ENCODE data around the gene ABCC2.
"Not testable (repeated sequence)": the region's sequence is repeated elsewhere in the genome, so short reads cannot be mapped to it uniquely, and the experiment has no call there.

ABCC2 gene

DNA sequence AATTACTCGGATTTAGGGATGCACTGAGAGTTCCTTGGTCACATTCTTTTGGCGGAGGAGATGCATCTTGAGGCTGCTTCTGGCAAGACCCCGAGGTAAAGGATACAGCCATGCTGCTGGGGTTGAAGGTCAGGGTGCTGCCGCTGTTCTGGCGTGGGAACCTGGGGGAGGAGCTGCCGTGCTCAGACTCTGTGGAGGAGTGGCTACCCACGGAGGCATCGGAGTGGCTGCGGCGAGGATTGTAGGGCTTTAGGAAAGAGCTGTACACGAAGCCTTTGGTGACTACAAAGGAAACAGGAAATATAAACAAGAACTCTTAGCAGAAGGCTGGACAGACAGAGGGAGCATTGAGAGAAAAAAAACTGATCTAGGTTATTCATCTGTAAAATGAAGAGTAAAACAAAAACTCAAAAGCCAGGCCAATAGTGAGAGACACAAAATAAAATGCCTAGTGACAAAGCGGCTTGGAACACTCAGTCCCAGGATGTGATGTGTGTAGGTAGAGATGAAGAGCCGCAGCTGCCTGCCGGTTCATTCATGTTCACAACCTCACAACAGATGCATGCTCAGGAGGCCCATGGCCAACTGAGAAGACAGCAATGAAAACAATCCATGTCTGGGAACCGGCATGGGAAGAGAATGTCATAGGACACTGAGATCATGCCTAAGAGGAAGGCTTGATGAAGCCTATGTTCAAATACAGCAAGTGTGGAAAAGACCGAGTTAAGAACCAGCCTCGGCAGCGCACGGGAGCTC lies 97.8 kb downstream of the ABCC2 start:
- no peak for DNase-seq (ENCODE audit: low spot score)
- TF ChIP-seq, protein P1, sequence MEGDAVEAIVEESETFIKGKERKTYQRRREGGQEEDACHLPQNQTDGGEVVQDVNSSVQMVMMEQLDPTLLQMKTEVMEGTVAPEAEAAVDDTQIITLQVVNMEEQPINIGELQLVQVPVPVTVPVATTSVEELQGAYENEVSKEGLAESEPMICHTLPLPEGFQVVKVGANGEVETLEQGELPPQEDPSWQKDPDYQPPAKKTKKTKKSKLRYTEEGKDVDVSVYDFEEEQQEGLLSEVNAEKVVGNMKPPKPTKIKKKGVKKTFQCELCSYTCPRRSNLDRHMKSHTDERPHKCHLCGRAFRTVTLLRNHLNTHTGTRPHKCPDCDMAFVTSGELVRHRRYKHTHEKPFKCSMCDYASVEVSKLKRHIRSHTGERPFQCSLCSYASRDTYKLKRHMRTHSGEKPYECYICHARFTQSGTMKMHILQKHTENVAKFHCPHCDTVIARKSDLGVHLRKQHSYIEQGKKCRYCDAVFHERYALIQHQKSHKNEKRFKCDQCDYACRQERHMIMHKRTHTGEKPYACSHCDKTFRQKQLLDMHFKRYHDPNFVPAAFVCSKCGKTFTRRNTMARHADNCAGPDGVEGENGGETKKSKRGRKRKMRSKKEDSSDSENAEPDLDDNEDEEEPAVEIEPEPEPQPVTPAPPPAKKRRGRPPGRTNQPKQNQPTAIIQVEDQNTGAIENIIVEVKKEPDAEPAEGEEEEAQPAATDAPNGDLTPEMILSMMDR (IDR thresholded peaks at IDR 0.05; ENCODE audit: extremely low read depth, insufficient read depth, missing control alignments) = no peak
- in situ Hi-C loops (cut with MboI; ENCODE audit: low pct_unique_long_range_greater_than_20kb, low sequenced_read_pairs, unreplicated experiment) = no loop called here

DNA sequence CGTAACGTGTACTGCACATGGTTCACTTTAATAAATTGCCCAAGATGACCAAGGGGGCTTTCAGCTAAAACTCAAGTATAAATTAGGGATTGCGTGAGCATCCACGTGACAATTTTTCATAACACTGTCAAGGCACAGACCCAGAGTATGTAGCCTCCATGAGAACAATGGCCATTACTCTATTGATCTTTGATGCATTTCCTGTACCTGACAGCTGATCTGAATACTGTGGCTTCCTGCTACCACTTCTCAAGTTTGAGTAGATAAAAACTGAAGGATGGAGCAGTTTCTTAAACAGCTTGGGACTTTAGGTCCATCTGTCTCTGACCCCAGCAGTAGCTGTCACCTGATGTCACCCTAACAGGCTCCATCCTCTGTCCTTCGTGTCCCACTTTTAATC lies 98.9 kb downstream of the ABCC2 start:
- in situ Hi-C loops (cut with MboI; ENCODE audit: low pct_unique_long_range_greater_than_20kb, low sequenced_read_pairs, unreplicated experiment) = no loop called here
- TF ChIP-seq, protein P1 (IDR thresholded peaks at IDR 0.05; ENCODE audit: extremely low read depth, insufficient read depth, missing control alignments) = no peak
- DNase-seq (ENCODE audit: low spot score) = no peak

DNA sequence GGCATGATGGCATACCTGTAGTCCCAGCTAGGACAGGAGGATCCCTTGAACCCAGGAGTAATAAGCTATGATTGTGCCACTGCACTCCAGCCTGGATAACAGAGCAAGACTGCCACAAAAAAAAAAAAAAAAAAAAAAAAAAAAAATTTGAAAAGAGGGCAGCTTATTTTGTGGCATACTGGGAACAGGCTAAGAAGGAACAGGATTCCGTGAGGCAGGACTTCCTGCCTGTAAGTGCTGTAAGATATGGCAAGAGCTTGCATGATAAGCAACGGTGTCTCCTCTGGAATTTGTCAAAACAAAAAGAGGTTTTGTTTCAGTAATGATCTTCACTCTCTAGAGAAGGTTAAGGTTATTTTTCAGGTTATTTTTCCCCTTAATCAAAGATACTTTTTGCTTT lies 101.1 kb downstream of the ABCC2 start:
- TF ChIP-seq, protein P1 (IDR thresholded peaks at IDR 0.05; ENCODE audit: extremely low read depth, insufficient read depth, missing control alignments) = no peak
- DNase-seq (ENCODE audit: low spot score) = no peak
- in situ Hi-C loops (cut with MboI; ENCODE audit: low pct_unique_long_range_greater_than_20kb, low sequenced_read_pairs, unreplicated experiment) = no loop called here

DNA sequence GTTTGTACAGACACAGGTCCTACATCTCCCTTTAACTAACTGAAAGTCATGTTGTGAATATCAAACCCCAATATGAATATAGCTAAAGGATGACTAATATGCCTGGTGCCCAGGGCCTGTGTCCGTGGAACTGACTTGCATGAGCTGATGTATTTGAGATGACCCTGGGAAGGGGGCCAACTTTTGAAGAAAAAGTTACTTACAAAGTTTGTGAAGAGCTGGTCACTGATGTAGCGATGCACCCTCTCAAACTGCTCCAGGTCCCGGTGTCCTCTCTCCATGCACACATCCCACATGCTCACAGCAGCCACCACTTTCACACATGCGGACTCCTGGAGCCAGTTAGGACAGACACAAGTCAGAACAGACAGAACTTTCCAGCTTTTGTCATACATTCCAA lies 106.2 kb downstream of the ABCC2 start:
- in situ Hi-C loops (cut with MboI; ENCODE audit: low pct_unique_long_range_greater_than_20kb, low sequenced_read_pairs, unreplicated experiment) = no loop called here
- DNase-seq (ENCODE audit: low spot score) = no peak
- TF ChIP-seq, protein P1 (IDR thresholded peaks at IDR 0.05; ENCODE audit: extremely low read depth, insufficient read depth, missing control alignments) = no peak

DNA sequence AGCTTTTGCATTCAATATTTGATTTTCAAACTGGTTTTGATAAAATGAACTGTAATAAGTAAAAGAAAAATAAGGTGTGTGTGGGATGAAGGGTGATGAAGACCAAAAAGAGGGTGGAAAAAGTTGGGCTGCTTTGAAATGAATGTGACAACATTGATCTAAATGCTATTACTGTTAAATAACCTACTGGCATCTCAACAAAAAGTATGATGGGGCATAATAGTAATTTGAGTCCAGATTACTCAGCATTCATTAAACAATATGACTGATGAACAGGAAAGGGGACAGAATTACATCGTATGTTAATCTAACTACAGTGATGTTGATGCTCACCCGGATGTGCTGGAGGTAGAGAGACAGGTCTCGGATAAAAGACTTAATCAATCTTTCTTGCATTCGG lies 112.2 kb downstream of the ABCC2 start:
- DNase-seq (ENCODE audit: low spot score) = no peak
- in situ Hi-C loops (cut with MboI; ENCODE audit: low pct_unique_long_range_greater_than_20kb, low sequenced_read_pairs, unreplicated experiment) = no loop called here
- TF ChIP-seq, protein P1 (IDR thresholded peaks at IDR 0.05; ENCODE audit: extremely low read depth, insufficient read depth, missing control alignments) = no peak

DNA sequence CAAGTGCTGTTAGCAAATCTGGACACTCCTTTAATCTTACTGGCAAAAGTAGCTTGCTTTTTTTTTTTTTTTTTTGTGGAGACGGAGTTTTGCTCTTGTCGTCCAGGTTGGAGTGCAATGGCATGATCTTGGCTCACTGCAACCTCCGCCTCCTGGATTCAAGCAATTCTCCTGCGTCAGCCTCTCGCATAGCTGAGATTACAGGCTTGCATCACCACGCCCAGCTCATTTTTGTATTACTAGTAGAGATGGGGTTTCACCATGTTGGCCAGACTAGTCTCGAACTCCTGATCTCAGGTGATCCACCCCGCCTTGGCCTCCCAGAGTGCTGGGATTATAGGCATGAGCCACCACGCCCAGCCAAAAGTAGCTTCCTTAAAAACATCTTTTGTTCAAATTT lies 112.6 kb downstream of the ABCC2 start:
- DNase-seq (ENCODE audit: low spot score); in situ Hi-C loops (cut with MboI; ENCODE audit: low pct_unique_long_range_greater_than_20kb, low sequenced_read_pairs, unreplicated experiment): not testable (repeated sequence)

DNA sequence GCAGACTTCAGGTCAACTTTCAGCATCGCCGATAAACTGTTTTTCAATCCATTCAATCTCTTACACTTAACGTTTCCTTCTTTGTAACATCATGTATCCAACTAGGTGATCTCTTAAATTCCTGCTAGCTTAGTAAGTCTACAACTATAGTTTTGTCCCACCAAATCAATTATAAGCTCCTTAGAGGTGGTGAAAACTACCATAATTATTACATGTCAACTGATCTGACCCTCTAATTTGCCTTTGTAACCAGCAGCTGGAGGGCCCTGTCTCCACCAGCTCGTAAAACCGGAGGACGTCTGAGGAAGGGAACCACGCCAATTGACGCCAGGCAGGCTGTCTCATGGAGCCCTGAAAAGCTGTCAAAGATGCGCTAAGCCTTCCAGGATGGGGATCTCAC lies 113.4 kb downstream of the ABCC2 start:
- in situ Hi-C loops (cut with MboI; ENCODE audit: low pct_unique_long_range_greater_than_20kb, low sequenced_read_pairs, unreplicated experiment) = no loop called here
- no peak for DNase-seq (ENCODE audit: low spot score)
- TF ChIP-seq, protein P1 (IDR thresholded peaks at IDR 0.05; ENCODE audit: extremely low read depth, insufficient read depth, missing control alignments) = no peak

Data from GM13977 (cell line).